ENCODE data around the gene SFSWAP. TPM values are rescaled to one million over a fixed set of nuclear protein-coding genes. Genes with fewer than 3 reads are reported as not detected.

SFSWAP gene
- total RNA-seq, 1 donor from 2014 or later = 21.9 TPM

GRCh38 chr12:131759176-131759575, 48.3 kb downstream of the SFSWAP start:
- no peak for TF ChIP-seq CTCF (IDR thresholded peaks at IDR 0.05; ENCODE audit: borderline replicate concordance)
- intact Hi-C loops (cut with micrococcal nuclease) = no loop called here
- Histone ChIP-seq H3K4me1 (peaks cover 13% of the 10 kb centered on the region), H3K36me3 (peaks cover 91% of the 10 kb centered on the region), H3K9me3 (replicated peaks) (no peaks in the 10 kb centered on the region), H3K27me3 (ENCODE audit: low read depth) (no peaks in the 10 kb centered on the region), H3K4me3 (no peak overlapping the region), H3K27ac (replicated peaks) (no peak overlapping the region)
- DNase-seq = no peak

GRCh38 chr12:131761638-131762037, 50.7 kb downstream of the SFSWAP start:
- no peak for DNase-seq
- Histone ChIP-seq H3K27ac (replicated peaks) (no peak overlapping the region), H3K27me3 (ENCODE audit: low read depth) (no peaks in the 10 kb centered on the region), H3K4me3 (no peak overlapping the region), H3K9me3 (replicated peaks) (no peaks in the 10 kb centered on the region), H3K36me3 (peaks cover 91% of the 10 kb centered on the region), H3K4me1 (peaks cover 13% of the 10 kb centered on the region)
- no peak for TF ChIP-seq CTCF (IDR thresholded peaks at IDR 0.05; ENCODE audit: borderline replicate concordance)
- intact Hi-C loops (cut with micrococcal nuclease) = no loop called here

DNA sequence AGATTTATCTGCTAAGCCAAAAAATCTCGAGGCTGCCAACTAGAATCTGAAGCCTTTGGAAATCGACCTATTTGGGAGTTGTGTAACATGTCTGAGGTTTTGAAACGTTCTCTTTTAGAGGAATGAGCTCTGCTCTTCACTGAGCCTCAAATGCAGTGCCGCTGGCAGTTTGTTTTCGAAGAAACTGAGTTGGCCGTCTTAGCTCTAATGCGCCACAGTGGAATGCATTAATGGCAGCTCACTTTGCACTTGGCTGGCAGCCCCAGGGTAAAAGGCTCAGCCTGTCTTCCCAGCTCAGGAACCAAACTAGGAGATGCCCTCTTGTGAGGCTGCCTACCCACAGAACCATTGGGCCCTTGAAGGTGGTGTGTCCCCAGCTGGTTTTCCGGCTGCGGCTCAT, 53.8 kb downstream of the SFSWAP start:
- intact Hi-C loops (cut with micrococcal nuclease) = no loop called here
- DNase-seq = no peak
- no peak overlapping the region for H3K27ac ChIP-seq (replicated peaks)
- no peaks in the 10 kb centered on the region for H3K9me3 ChIP-seq (replicated peaks)
- no peak overlapping the region for H3K4me3 ChIP-seq
- H3K27me3 ChIP-seq (ENCODE audit: low read depth) = no peaks in the 10 kb centered on the region
- TF ChIP-seq CTCF (IDR thresholded peaks at IDR 0.05; ENCODE audit: borderline replicate concordance) = no peak
- peaks cover 93% of the 10 kb centered on the region for H3K36me3 ChIP-seq
- H3K4me1 ChIP-seq = no peaks in the 10 kb centered on the region

DNA sequence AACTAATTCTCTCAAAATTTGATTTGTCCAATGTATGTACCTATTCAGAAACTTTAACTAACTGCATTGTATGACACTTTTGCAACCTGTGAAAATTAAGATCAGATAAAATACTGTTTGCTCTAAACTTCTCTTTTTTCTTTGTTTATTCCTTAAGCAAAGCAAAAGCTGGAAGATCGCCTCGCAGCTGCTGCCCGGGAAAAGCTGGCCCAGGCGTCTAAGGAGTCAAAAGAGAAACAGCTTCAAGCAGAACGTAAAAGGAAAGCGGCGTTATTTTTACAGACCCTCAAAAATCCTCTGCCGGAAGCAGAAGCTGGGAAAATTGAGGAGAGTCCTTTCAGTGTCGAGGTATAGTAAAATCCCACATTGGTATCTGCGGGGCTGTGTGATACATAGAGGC, 55.1 kb downstream of the SFSWAP start:
- Histone ChIP-seq H3K9me3 (replicated peaks) (no peaks in the 10 kb centered on the region), H3K27ac (replicated peaks) (no peak overlapping the region), H3K4me1 (no peaks in the 10 kb centered on the region), H3K4me3 (no peak overlapping the region), H3K27me3 (ENCODE audit: low read depth) (no peaks in the 10 kb centered on the region), H3K36me3 (peaks cover 95% of the 10 kb centered on the region)
- TF ChIP-seq CTCF (IDR thresholded peaks at IDR 0.05; ENCODE audit: borderline replicate concordance) = no peak
- DNase-seq = no peak
- intact Hi-C loops (cut with micrococcal nuclease) = no loop called here

- H3K27me3 ChIP-seq (ENCODE audit: low read depth) = no peaks in the 10 kb centered on the region
- H3K4me3 ChIP-seq = no peak overlapping the region
- DNase-seq = no peak
- TF ChIP-seq CTCF (IDR thresholded peaks at IDR 0.05; ENCODE audit: borderline replicate concordance) = no peak
- no peak overlapping the region for H3K27ac ChIP-seq (replicated peaks)
- H3K36me3 ChIP-seq = peaks cover 95% of the 10 kb centered on the region
- H3K4me1 ChIP-seq = no peaks in the 10 kb centered on the region
- H3K9me3 ChIP-seq (replicated peaks) = no peaks in the 10 kb centered on the region
- intact Hi-C loops (cut with micrococcal nuclease) = no loop called here
These were observed 55.7 kb downstream of the SFSWAP start for GRCh38 chr12:131766382-131767107.
